Mucosa of descending colon (tissue), 3 donors: Measurements from ENCODE around the gene FAM13C. TPM values are rescaled to one million over a fixed set of nuclear protein-coding genes. Genes with fewer than 3 reads are reported as not detected.
A peak's percentile ranks its signal among the peaks of the same experiment; 100 is the strongest.
"Not testable (repeated sequence)": the region's sequence is repeated elsewhere in the genome, so short reads cannot be mapped to it uniquely, and the experiment has no call there.

Experiments used
- ATAC-seq: fragments of 200-7000 bp; cut with Tn5 transposase; one replicate; pipeline ENCODE4 v1.9.1; 2020; ENCODE audit warnings: mild to moderate bottlenecking, moderate library complexity
- DNase-seq, 3 donors: peaks; one replicate each; pipeline ENCODE4 v3.0.0-alpha.2; 2020
- H3K36me3 ChIP-seq: fragments of 200-600 bp; one replicate; pipeline ENCODE4 v1.8.0; 2021; ENCODE audit warnings: low read depth, mild to moderate bottlenecking
- H3K4me1 ChIP-seq: fragments of 200-600 bp; one replicate; pipeline ENCODE4 v1.8.0; 2021; ENCODE audit warnings: low read depth, mild to moderate bottlenecking
- H3K4me3 ChIP-seq: fragments of 200-600 bp; one replicate; pipeline ENCODE4 v1.8.0; 2021; ENCODE audit warnings: mild to moderate bottlenecking
- H3K9me3 ChIP-seq: fragments of 200-600 bp; one replicate; pipeline ENCODE4 v1.8.0; 2021; ENCODE audit warnings: mild to moderate bottlenecking
- CTCF ChIP-seq: fragments of 200-600 bp; IDR thresholded peaks from one replicate; pipeline ENCODE4 v1.8.0; 2022; ENCODE audit warnings: antibody characterized with exemption, mild to moderate bottlenecking
- intact Hi-C, 2 donors: fragments of 100-400 bp; cut with DNase I in 1 of 2; cut with micrococcal nuclease in 1 of 2; formaldehyde crosslinking; loops; one replicate each; pipeline versions ENCODE4 v1.11.0 to v1.11.1; 2022; cut with DNase I, micrococcal nuclease
- total RNA-seq, 3 donors: library from RNA; stranded (reverse); fragmentation: NEBNext Ultra II Directional in 2 of 3; extraction: Animal tissue kit (Norgen Biotek cat#: 25700) in 2 of 3; gene quantifications; one replicate each; pipeline versions ENCODE4 v1.2.1 to v1.2.4, GENCODE V29; 2021 to 2023
- donor health status: DM: no; HTN: no; CAD: no; lungs with moderate emphysema.
- donor health status: DM: no; HTN: no; CAD: no.
- donor health status: DM: no; HTN: yes; CAD: no.

FAM13C gene
- total RNA-seq, 3 donors from 2014 or later = 4.2 to 18.8 (median 6.5) TPM

- DNase-seq = no peak
- H3K4me1 ChIP-seq = no peaks in the 10 kb centered on the region
- ATAC-seq = no peak
- H3K36me3 ChIP-seq = no peaks in the 10 kb centered on the region
- intact Hi-C loops = loop anchor here (5.0 to 10.0 kb wide), 2 partner anchors 372 to 379 kb away; no protein-coding TSS in a partner anchor
- no peaks in the 10 kb centered on the region for H3K9me3 ChIP-seq
- H3K4me3 ChIP-seq = no peak overlapping the region
- TF ChIP-seq CTCF = no peak
Observed at GRCh38 chr10:59242991-59243390, 119.4 kb downstream of the FAM13C start.

GRCh38 chr10:59242057-59242456, 120.3 kb downstream of the FAM13C start:
- no peak for ATAC-seq
- Histone ChIP-seq H3K36me3 (no peaks in the 10 kb centered on the region), H3K4me3 (no peak overlapping the region), H3K9me3 (no peaks in the 10 kb centered on the region), H3K4me1 (no peaks in the 10 kb centered on the region)
- no peak for TF ChIP-seq CTCF
- intact Hi-C loops = loop anchor here (5.0 to 10.0 kb wide), 2 partner anchors 373 to 380 kb away; no protein-coding TSS in a partner anchor
- no peak for DNase-seq

- no peaks in the 10 kb centered on the region for H3K9me3 ChIP-seq
- ATAC-seq (no peak), DNase-seq (peak in 1 of 3 donors; percentile 42)
- no peak for TF ChIP-seq CTCF
- intact Hi-C loops = loop anchor here (5.0 to 10.0 kb wide), 2 partner anchors 374 to 382 kb away; no protein-coding TSS in a partner anchor
- no peaks in the 10 kb centered on the region for H3K4me1 ChIP-seq
- H3K36me3 ChIP-seq = no peaks in the 10 kb centered on the region
- H3K4me3 ChIP-seq = no peak overlapping the region
Observed at GRCh38 chr10:59240582-59241183, 121.7 kb downstream of the FAM13C start.

GRCh38 chr10:59239108-59239507, 123.2 kb downstream of the FAM13C start:
- H3K9me3 ChIP-seq, H3K4me1 ChIP-seq, DNase-seq, H3K36me3 ChIP-seq, intact Hi-C loops, ATAC-seq, H3K4me3 ChIP-seq: not testable (repeated sequence)

- intact Hi-C loops = no loop called here
- no peaks in the 10 kb centered on the region for H3K36me3 ChIP-seq
- no peak for DNase-seq
- ATAC-seq = no peak
- no peak overlapping the region for H3K4me3 ChIP-seq
- H3K4me1 ChIP-seq = no peaks in the 10 kb centered on the region
- no peak for TF ChIP-seq CTCF
- H3K9me3 ChIP-seq = no peaks in the 10 kb centered on the region
Observed at GRCh38 chr10:59237775-59238174, 124.6 kb downstream of the FAM13C start.

GRCh38 chr10:59236064-59236697, 126.2 kb downstream of the FAM13C start:
- H3K4me3 ChIP-seq = no peak overlapping the region
- TF ChIP-seq CTCF = no peak
- H3K36me3 ChIP-seq = no peaks in the 10 kb centered on the region
- no peak for DNase-seq
- no peak for ATAC-seq
- no peaks in the 10 kb centered on the region for H3K9me3 ChIP-seq
- intact Hi-C loops = no loop called here
- H3K4me1 ChIP-seq = no peaks in the 10 kb centered on the region
